GM19043 (cell line): ENCODE data around the gene BNC2.

Experiments used
- ATAC-seq: cut with Tn5 transposase; IDR thresholded peaks from one replicate; pipeline ENCODE4 v1.9.1; 2021; ENCODE audit warnings: low read depth; ENCODE audit not compliant: unreplicated experiment

The BNC2 gene

GRCh38 chr9:16687678-16688369 is 182.6 kb downstream of the BNC2 start:
- ATAC-seq = no peak

GRCh38 chr9:16683326-16683725 is 187.1 kb downstream of the BNC2 start:
- no peak for ATAC-seq

DNA sequence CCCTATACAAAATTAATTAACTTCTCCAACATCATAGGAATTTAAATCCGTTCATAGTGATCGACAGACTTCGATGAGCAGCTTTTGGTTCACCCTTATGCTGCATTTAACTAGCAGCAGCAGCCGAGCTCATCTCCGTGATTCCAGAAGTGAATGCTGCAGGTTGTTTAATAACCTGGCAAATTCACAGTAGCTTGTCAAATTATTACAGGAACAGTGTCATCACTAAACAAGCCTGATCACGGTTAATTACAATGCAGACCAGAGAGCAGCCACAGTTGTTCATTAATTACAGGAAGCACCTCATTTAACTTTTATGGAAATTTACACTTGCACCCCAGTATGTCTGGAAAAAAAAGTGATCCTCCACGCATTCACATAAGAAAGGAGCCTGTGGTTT is 188.2 kb downstream of the BNC2 start:
- no peak for ATAC-seq

DNA sequence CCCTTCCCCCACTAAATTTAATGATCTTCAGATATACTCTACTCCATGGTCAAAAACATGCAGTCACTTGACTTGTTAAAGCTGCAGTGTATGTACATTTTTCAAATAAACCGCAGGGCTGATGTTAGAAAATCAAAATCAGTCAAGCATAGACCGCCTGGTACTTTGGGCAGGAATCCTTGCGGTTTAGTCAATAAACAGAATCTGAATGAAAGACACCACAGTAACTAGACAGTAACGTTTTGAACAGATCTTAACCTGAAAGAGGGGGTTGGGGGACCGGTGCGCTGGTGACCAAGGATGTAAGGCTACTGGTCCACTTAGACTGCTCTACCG is 188.8 kb downstream of the BNC2 start:
- no peak for ATAC-seq

DNA sequence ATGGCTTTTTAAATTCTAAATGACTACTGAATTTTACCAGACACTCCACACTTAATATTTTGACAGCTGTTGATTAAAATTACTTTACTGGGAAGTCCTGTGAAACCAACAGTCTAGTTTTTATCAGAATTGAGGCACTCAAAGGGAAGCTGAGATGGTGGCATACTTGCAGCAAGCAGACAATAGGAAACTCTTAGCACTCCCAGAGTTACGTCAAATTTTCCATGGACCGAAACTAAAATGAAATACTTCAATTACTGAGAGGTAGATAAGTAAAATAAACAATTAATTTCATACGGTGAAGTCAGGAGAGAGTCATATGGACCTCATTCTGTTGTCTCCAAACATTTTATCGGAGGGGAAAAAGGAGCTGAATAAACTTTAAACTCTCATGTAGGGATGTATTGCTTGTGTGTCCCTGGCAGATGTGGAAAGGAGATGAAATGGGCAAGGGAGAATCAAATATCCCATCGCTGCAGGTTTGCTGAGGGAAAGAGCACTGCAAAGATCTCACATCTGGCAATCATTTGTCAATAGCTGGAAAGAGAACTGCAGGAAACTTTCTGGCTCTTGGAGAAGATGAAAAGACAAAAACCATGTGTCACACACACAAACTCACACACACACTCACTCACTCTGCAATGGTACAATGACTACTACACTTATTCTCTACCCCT is 189.4 kb downstream of the BNC2 start:
- no peak for ATAC-seq

DNA sequence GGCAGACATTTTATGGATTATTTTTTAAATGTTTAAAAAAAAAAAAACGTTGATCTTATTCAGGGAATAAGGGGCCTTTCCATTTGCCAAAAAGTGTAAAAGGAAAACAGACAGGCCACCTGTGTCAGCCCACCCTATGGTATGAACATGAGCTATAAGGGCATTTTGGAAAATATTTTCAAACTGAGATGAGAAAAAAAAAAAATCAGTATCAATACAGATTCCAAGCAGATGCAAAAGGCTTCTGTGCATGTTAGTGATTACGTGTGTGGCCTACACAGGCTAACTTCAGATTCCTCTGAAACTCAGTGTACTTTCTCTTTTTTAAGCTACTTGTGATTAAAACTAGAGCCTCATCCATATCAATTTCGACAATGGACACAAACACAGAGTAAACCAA is 189.9 kb downstream of the BNC2 start:
- no peak for ATAC-seq

DNA sequence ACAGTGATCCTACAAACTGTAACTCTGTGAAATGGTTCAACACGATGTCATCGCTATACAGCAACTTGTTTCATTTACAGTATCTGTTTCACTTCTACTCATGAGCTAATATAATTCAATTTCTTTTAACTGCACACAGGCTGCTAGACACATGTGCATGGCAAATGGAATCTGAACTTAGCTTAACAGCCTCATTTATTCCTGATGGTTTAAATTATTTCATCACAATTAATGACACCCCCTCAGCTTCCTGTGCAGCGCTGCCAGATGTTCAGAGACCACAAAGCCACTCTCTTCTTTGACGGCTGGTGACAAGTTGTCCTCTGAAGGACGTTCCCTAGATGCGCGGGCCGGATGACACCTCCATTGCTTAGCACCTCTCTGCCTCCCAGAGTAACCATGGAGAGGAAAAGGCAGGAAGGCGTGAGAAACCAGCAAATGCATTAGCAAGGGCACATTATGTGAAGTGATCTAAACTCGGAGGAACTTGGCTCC is 191.1 kb downstream of the BNC2 start:
- no peak for ATAC-seq

GRCh38 chr9:16676519-16676918 is 194.0 kb downstream of the BNC2 start:
- ATAC-seq = no peak

DNA sequence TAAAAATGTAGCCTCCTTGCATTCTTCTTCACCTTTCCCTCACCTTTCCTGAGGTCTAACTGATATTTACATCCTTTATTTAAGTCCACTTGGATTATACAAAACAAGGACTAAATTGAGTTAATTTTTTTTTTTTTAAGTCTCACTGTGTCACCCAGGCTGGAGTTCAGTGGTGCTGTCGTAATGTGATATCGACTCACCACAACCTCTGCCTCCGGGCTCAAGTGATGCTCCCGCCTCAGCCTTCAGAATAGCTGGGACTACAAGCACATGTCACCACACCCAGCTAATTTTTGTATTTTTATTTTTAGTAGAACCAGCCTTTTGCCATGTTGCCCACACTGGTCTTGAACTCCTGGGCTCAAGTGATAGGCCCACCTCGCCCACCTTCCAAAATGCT is 195.3 kb downstream of the BNC2 start:
- no peak for ATAC-seq

- ATAC-seq = no peak
Observed at GRCh38 chr9:16673171-16673570, 197.3 kb downstream of the BNC2 start.

DNA sequence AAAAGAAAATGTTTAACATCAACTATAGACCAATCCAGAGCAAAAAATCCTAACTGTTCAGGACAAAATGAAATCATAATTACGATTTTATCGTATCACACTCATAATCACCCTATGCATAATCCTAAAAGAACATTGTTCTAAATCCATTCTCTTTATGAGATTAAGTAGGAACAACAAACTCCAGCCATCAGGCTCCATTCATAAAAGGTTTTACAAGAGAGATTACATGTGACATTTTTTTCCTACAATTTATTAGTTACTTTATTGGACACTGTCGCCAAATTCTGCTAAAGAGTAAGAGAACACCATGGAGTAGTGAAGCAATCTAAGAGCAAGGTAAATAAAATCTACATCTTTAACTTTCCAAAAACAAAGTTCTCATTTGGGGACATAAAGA is 198.0 kb downstream of the BNC2 start:
- ATAC-seq = no peak

DNA sequence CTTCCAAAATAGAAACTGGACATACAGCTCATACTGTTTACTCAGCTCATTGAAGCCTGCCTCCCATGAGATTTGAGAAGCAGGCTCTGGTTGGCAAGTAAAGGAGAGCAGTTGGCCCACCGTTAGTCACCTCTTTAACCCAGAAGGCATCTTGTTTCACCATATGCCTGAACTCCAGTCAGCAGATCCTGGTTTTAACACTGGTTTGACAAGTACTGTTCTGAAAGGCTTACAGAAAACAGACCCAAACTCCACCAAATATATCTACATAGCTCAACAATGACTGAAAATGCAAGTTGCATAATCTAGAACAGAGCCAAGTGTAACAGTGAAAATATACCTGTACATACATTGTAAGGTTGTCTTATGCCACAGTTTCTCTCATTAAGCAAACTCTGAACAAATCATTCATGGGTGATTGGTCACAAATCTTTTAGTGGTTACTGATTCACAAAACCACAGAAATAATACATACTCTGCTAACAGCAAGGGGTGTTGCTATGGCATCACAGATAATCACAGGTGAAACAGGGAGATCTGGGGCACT is 198.8 kb downstream of the BNC2 start:
- no peak for ATAC-seq

GRCh38 chr9:16670791-16671190 is 199.7 kb downstream of the BNC2 start:
- ATAC-seq = no peak

- no peak for ATAC-seq
Observed at GRCh38 chr9:16668734-16669295, 201.7 kb downstream of the BNC2 start.

- no peak for ATAC-seq
Observed at GRCh38 chr9:16664211-16664610, 206.3 kb downstream of the BNC2 start.

- ATAC-seq = no peak
Observed at GRCh38 chr9:16661816-16662215, 208.7 kb downstream of the BNC2 start.

DNA sequence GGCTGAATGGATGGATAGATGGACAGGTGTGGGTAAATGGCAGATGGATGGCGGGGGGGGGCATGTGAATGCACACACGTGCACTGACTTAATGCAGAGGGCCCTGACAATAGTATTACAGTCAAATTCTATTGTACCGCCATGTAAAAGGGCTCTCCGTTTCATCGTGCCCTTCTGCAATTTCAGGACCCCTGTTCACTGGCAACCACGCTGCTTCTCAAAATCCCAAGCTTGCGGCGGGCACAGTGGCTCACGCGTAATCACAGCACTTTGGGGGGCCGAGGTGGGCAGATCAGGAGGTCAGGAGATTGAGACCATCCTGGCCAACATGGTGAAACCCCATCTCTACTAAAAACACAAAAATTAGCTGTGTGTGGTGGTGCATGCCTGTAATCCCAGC is 211.4 kb downstream of the BNC2 start:
- ATAC-seq = no peak

- no peak for ATAC-seq
Observed at GRCh38 chr9:16656432-16657169, 213.9 kb downstream of the BNC2 start.

- no peak for ATAC-seq
Observed at GRCh38 chr9:16654596-16655126, 215.8 kb downstream of the BNC2 start.

DNA sequence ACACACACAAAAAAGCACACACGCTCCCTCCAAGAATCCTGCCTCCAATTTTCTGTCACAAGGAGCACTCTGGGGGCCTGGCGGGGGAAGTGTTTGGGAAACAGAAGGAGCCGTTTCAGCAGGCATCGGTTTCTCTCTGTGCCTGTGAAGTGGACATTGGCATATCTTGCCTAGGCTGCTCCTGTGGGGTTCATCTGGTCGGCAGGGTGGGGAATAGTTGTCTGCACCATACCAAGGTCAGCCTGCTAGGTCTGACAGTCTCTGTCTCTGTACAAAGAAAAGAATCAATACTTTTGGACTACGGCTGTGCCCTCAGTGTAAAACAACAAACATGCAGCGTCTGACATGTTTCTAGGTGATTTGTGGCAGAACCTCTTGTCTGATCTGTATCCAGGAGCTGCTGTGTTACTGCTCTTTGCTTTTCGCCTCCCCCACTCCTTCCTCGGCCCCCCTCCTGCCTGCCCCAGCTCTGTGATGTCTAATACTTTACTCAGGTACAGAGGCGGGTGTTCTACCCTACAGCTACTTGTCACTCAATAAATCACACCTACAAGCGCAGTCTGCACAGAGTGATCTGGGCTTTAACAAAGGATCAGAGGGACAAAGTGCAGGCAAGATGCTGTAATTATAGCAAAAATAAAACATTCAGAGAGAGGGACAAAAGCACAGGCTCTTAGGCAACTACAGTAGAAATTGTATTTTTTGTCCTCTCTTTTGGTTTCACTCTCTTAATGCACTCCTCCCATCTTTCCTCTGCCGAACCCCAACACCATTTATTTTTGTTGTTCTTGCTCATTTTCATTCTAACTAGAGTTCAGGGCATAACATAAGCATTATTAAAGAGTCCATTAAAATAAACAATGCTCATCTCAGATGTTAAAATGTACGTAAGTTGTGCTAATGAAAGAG is 216.7 kb downstream of the BNC2 start:
- ATAC-seq = no peak
